ENCODE results near the gene IGSF23. TPM values are rescaled to one million over a fixed set of nuclear protein-coding genes. Genes with fewer than 3 reads are reported as not detected.

IGSF23 gene
- total RNA-seq, 1 donor from 2014 or later = not detected

GRCh38 chr19:44641501-44642265, 28.3 kb downstream of the IGSF23 start:
- no peak for TF ChIP-seq CTCF (IDR thresholded peaks at IDR 0.05; ENCODE audit: unreplicated experiment)
- Mint-ChIP-seq H3K27me3 (ENCODE audit: low read depth) (peaks cover 12% of the 10 kb centered on the region), H3K4me3 (no peak overlapping the region), H3K27ac (no peak overlapping the region), H3K4me1 (peaks cover 14% of the 10 kb centered on the region), H3K36me3 (peaks cover under 1% of the 10 kb centered on the region), H3K9me3 (no peaks in the 10 kb centered on the region)
- no peak for DNase-seq (ENCODE audit: low spot score in 2 of 2, unreplicated experiment in 2 of 2)

DNA sequence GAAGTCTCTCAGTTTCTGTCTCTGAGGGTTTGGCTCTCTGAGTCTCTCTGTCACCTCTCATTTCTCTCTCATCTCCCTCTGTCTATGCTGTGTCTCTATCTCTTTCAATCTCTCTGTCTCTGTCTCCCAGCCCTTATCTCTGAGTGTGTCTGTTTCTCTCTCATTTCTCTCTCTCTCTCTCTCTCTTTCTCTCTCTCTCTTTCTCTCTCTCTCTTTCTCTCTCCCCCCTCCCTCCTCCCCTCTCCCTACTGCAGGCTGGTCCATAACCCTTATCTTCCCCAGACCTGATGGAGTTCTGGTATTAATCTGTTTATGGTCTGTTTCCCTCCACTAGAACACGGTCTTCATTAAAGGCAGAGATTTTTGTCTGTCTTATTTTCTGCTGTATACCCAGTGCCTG, 29.0 kb downstream of the IGSF23 start:
- TF ChIP-seq CTCF (IDR thresholded peaks at IDR 0.05; ENCODE audit: unreplicated experiment) = no peak
- Mint-ChIP-seq H3K27ac (no peak overlapping the region), H3K9me3 (no peaks in the 10 kb centered on the region), H3K27me3 (ENCODE audit: low read depth) (peaks cover 12% of the 10 kb centered on the region), H3K36me3 (peaks cover 4% of the 10 kb centered on the region), H3K4me1 (peaks cover 14% of the 10 kb centered on the region), H3K4me3 (peak overlapping the region; percentile 36)
- no peak for DNase-seq (ENCODE audit: low spot score in 2 of 2, unreplicated experiment in 2 of 2)

- Mint-ChIP-seq H3K27me3 (ENCODE audit: low read depth) (peaks cover 12% of the 10 kb centered on the region), H3K4me3 (peak within 1 kb of the TSS; percentile 86), H3K27ac (peak within 1 kb of the TSS; percentile 89), H3K36me3 (peaks cover 8% of the 10 kb centered on the region), H3K9me3 (no peaks in the 10 kb centered on the region), H3K4me1 (peaks cover 14% of the 10 kb centered on the region)
- DNase-seq (ENCODE audit: low spot score in 2 of 2, unreplicated experiment in 2 of 2) = peak; percentile 49 to 67
- TF ChIP-seq CTCF (IDR thresholded peaks at IDR 0.05; ENCODE audit: unreplicated experiment) = no peak
Observed at GRCh38 chr19:44643605-44644401, 30.4 kb downstream of the IGSF23 start, which contains the start of gene PVR. TSS of gene PVR (plus strand) at chr19:44643910. CDS start at chr19:44644097, 187 bp downstream.

- Mint-ChIP-seq H3K4me3 (peak overlapping the region; percentile 86), H3K36me3 (peaks cover 8% of the 10 kb centered on the region), H3K27me3 (ENCODE audit: low read depth) (peaks cover 12% of the 10 kb centered on the region), H3K9me3 (no peaks in the 10 kb centered on the region), H3K4me1 (peaks cover 7% of the 10 kb centered on the region), H3K27ac (peak overlapping the region; percentile 89)
- no peak for TF ChIP-seq CTCF (IDR thresholded peaks at IDR 0.05; ENCODE audit: unreplicated experiment)
- no peak for DNase-seq (ENCODE audit: low spot score in 2 of 2, unreplicated experiment in 2 of 2)
Observed at GRCh38 chr19:44644402-44645016, 31.1 kb downstream of the IGSF23 start.

DNA sequence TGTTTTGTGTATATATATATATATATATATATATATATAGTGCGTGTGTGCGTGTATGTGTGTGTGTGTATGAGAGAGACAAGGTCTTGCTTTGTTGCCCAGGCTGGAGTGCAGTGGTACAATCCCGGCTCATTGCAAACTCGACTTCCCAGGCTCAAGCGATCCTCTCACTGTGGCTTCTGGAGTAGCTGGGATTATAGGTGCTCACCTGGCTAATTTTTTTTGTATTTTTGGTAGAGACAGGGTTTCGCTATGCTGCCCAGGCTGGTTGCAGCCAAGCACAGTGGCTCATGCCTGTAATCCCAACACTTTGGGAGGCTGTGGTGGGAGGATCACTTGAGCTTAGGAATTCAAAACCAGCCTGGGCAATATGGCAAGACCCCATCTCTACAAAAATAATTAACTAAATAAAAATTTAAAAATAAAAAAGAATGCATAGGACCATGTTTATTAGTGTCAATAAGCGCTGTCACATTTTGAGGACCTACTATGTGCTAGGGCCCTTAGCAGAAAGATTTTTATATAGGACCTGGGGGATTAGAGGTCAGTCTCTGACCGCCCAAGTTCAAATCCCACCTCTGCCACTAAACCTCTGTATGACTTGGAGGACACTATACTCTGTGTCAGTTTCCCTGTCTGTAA, 32.2 kb downstream of the IGSF23 start:
- H3K36me3 Mint-ChIP-seq = peaks cover 13% of the 10 kb centered on the region
- TF ChIP-seq CTCF (IDR thresholded peaks at IDR 0.05; ENCODE audit: unreplicated experiment) = no peak
- no peak overlapping the region for H3K27ac Mint-ChIP-seq
- H3K27me3 Mint-ChIP-seq (ENCODE audit: low read depth) = peaks cover 12% of the 10 kb centered on the region
- H3K4me1 Mint-ChIP-seq = peaks cover 3% of the 10 kb centered on the region
- H3K9me3 Mint-ChIP-seq = no peaks in the 10 kb centered on the region
- no peak overlapping the region for H3K4me3 Mint-ChIP-seq
- no peak for DNase-seq (ENCODE audit: low spot score in 2 of 2, unreplicated experiment in 2 of 2)

Measured in mesothelial cell of epicardium (in vitro differentiated cells).